ENCODE data around the gene SCYL1.

SCYL1 gene

DNA sequence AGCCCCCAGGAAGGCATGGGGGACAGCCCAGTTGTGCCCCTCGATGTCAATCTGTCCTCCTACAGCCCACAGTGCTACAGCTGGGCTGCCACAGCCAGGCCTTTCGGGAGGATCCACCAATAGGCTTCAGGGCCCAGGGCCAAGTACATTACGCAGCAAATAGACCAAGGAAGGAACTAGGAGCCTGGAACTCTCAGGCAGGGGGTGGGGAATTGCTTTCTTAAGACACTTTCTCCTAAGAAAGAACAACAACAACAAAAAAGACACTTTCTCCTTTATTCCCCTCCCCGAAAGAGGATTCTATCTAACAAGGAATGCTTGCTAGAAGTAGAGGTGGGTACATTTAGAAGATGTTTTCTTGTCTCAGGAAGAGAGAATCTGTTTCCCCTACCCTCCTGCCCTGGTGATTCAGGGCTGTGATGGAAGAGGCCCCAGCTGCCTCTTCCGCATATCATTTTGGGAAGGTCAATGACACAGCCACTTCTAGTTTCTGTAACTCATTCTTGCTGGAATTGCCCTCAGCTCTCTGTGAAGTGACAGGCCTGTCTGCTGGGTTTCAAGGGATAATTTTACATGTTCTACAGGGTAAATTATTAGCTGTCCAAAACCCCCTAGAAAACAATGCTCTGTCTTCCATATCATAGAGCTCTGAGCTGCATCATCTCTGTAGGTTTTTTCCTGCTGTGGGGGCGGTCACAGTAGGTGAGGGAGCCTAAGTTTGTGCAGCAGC is 32.1 kb upstream of the SCYL1 start:
- TF ChIP-seq, protein P1, sequence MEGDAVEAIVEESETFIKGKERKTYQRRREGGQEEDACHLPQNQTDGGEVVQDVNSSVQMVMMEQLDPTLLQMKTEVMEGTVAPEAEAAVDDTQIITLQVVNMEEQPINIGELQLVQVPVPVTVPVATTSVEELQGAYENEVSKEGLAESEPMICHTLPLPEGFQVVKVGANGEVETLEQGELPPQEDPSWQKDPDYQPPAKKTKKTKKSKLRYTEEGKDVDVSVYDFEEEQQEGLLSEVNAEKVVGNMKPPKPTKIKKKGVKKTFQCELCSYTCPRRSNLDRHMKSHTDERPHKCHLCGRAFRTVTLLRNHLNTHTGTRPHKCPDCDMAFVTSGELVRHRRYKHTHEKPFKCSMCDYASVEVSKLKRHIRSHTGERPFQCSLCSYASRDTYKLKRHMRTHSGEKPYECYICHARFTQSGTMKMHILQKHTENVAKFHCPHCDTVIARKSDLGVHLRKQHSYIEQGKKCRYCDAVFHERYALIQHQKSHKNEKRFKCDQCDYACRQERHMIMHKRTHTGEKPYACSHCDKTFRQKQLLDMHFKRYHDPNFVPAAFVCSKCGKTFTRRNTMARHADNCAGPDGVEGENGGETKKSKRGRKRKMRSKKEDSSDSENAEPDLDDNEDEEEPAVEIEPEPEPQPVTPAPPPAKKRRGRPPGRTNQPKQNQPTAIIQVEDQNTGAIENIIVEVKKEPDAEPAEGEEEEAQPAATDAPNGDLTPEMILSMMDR (IDR thresholded peaks at IDR 0.05; ENCODE audit: control extremely low read depth, extremely low read depth, low read depth, missing control alignments): no peak
- DNase-seq (ENCODE audit: extremely low spot score): peak; percentile 52

DNA sequence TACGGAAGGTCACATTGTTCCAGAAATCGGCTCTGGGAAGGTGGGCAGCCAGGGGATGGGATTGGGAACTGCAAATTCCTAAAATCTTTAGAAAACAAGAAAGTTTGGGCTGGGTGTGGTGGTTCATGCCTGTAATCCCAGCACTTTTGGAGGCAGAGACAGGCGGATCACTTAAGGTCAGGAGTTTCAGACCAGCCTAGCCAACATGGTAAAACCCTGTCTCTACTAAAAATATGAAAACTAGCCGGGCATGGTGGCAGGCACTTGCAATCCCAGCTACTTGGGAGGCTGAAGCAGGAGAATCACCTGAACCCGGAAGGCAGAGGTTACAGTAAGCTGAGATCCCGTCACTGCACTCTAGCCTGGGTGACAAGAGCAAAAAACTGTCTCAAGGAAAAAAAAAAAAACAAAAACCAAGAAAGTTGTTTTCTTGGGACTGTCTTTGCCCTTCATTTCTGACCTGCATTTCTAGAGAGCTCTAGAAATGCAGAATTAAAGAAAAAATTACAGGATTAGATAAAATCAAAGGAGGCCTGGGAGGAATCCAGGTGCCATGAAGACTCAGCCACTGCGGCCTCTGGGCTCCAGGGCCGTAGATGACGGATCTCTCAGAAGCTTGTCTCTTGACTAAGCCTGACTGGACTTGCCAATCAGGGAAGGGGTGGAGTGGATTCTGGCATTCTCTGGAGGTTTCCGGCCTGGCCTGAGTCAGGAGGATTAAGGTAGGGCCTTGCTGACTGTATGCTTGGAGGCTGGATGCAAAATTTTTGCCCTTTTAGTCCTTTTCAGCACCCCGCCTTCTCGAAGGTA is 31.3 kb upstream of the SCYL1 start:
- no peak for DNase-seq (ENCODE audit: extremely low spot score)
- TF ChIP-seq, protein P1 (IDR thresholded peaks at IDR 0.05; ENCODE audit: control extremely low read depth, extremely low read depth, low read depth, missing control alignments): no peak
- CTCF ChIA-PET: interaction anchor here (1.0 to 7.1 kb wide), 7 partner anchors 15 to 126 kb away, joined by 3 to 117 read pairs (median 4); no protein-coding TSS in a partner anchor
- POLR2A ChIA-PET: interaction anchor here (0.7 to 25.7 kb wide), 9 partner anchors 9 to 73 kb away, joined by 3 to 620 read pairs (median 9); partner anchors contain the start of genes MALAT1 and NEAT1

More for the DNA sequence above, 32.1 kb upstream of the SCYL1 start:
- ChIA-PET CTCF (interaction anchor here (1.5 to 7.1 kb wide), 7 partner anchors 13 to 125 kb away, joined by 3 to 117 read pairs (median 12); no protein-coding TSS in a partner anchor), POLR2A (interaction anchor here (0.7 to 25.7 kb wide), 9 partner anchors 9 to 72 kb away, joined by 3 to 620 read pairs (median 9); partner anchors contain the start of genes MALAT1 and NEAT1)

DNA sequence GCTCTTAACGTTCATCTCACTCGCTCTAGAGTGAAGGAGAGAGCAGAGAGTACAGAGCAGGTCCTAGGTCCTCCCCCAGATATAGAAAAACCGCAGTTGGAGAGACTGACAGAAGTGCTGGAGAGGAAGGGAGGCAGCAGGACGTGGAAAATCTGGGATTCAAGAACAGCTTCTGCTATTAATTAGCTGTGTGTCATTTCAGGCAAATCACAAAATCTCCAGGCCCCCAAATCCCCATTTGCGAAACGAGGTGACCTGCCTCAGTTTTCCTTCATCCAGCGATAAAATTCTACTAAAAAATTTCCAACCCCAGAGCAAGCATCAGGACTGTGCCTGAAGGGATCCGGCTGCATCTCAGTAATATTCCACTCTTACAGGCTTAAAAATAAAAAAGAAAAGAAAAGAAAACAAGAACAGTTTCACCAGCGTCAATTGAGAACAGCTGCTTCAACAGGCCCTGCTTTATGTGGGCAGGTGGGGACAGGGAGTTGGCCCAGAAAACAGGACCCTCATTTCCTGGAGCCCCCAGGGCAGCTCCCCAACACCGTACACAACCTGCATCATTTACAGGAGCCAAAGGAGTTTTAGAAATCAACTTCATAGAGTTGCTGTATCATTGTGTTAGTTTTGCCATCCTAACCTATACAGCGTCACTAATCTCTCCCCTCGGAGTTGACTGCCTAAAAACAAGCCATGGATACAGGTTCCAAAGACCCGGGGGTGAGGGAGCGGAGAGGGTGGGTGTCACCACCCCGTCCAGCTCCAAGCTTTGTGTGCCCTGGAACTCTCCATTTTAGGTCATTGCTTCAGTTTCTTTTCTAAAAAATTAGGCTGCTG is 28.4 kb upstream of the SCYL1 start:
- DNase-seq (ENCODE audit: extremely low spot score): no peak
- ChIA-PET CTCF (interaction anchor here (0.9 to 6.8 kb wide), 12 partner anchors 9 to 116 kb away, joined by 3 to 56 read pairs (median 8); no protein-coding TSS in a partner anchor), POLR2A (interaction anchor here (0.5 to 25.7 kb wide), 13 partner anchors 7 to 718 kb away, joined by 3 to 620 read pairs (median 3); partner anchors contain the start of genes DPF2, NEAT1 and SF1)
- TF ChIP-seq, protein P1 (IDR thresholded peaks at IDR 0.05; ENCODE audit: control extremely low read depth, extremely low read depth, low read depth, missing control alignments): no peak

DNA sequence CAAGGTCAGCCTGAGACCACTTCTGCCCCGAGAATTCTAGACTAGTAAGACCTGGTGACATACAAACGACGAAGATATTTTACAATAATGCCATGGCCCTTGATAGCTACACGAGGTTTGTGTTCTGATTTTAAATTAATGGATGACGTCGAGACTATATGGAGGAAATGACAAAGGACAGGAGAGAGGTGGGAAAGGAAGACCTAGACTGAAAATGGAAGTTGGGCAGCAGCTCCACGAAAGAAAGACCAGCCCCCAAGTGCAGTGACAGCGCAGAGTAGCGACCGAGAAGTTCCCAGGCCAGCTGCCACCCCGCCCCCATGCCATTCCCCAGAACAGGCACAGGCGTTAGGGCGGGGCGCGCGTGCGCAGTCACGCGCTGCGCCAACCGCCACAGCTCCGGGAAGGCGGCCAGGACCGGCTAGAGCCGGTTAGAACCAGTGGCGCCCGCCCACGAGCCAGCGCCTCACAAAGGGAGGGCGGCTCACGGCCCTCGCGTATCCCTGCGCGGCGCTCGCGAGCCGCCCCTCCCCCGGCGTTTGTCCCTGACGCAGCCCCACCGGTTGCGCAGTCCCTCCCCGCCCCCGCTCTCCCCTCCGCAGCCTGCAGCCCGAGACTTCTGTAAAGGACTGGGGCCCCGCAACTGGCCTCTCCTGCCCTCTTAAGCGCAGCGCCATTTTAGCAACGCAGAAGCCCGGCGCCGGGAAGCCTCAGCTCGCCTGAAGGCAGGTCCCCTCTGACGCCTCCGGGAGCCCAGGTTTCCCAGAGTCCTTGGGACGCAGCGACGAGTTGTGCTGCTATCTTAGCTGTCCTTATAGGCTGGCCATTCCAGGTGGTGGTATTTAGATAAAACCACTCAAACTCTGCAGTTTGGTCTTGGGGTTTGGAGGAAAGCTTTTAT is 27.5 kb upstream of the SCYL1 start:
- TF ChIP-seq, protein P1 (IDR thresholded peaks at IDR 0.05; ENCODE audit: control extremely low read depth, extremely low read depth, low read depth, missing control alignments): no peak
- peak; percentile 87 for DNase-seq (ENCODE audit: extremely low spot score)
- CTCF ChIA-PET: interaction anchor here (0.9 to 6.8 kb wide), 15 partner anchors 8 to 116 kb away, joined by 3 to 56 read pairs (median 5); no protein-coding TSS in a partner anchor
- POLR2A ChIA-PET: interaction anchor here (0.5 to 25.7 kb wide), 16 partner anchors 8 to 719 kb away, joined by 3 to 620 read pairs (median 4); partner anchors contain the start of genes DPF2, NEAT1 and SF1

DNA sequence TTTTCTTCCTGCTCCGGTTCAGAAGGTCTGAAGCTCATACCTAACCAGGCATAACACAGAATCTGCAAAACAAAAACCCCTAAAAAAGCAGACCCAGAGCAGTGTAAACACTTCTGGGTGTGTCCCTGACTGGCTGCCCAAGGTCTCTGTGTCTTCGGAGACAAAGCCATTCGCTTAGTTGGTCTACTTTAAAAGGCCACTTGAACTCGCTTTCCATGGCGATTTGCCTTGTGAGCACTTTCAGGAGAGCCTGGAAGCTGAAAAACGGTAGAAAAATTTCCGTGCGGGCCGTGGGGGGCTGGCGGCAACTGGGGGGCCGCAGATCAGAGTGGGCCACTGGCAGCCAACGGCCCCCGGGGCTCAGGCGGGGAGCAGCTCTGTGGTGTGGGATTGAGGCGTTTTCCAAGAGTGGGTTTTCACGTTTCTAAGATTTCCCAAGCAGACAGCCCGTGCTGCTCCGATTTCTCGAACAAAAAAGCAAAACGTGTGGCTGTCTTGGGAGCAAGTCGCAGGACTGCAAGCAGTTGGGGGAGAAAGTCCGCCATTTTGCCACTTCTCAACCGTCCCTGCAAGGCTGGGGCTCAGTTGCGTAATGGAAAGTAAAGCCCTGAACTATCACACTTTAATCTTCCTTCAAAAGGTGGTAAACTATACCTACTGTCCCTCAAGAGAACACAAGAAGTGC is 26.7 kb upstream of the SCYL1 start:
- ChIA-PET POLR2A (interaction anchor here (0.6 to 25.7 kb wide), 33 partner anchors 8 to 720 kb away, joined by 3 to 620 read pairs (median 6); partner anchors contain the start of genes DPF2, FRMD8, NEAT1 and POLA2), CTCF (interaction anchor here (0.9 to 6.8 kb wide), 14 partner anchors 9 to 112 kb away, joined by 3 to 56 read pairs (median 6); partner anchors contain the start of gene FRMD8)
- TF ChIP-seq, protein P1 (IDR thresholded peaks at IDR 0.05; ENCODE audit: control extremely low read depth, extremely low read depth, low read depth, missing control alignments): no peak
- DNase-seq (ENCODE audit: extremely low spot score): peak; percentile 38

Measured in GM10248 (cell line).